ENCODE results near the gene CATSPER1.

The CATSPER1 gene

GRCh38 chr11:66006891-66007176 lies 19.4 kb downstream of the CATSPER1 start:
- Histone ChIP-seq H3K36me3 (replicated peaks; ENCODE audit: insufficient read depth, low read length) (no peaks in the 10 kb centered on the region; the same call in 1 of the 2 replicates), H2AFZ (ENCODE audit: low read length) (no peak overlapping the region), H3K79me2 (ENCODE audit: low read length) (peaks cover 23% of the 10 kb centered on the region), H3K9me3 (replicated peaks; ENCODE audit: insufficient read depth, low read length) (no peaks in the 10 kb centered on the region), H3K4me3 (ENCODE audit: low read length) (no peak overlapping the region), H3K9ac (ENCODE audit: low read length) (no peak overlapping the region), H3K27me3 (replicated peaks; ENCODE audit: insufficient read depth, low read length) (no peaks in the 10 kb centered on the region), H3K4me2 (ENCODE audit: low read depth, low read length) (no peak overlapping the region), H3K4me1 (ENCODE audit: low read length) (peaks cover 40% of the 10 kb centered on the region), H3F3A (ENCODE audit: insufficient read depth, low read length) (peaks cover 26% of the 10 kb centered on the region), H3K9me2 (replicated peaks; ENCODE audit: insufficient read depth, low read length) (no peaks in the 10 kb centered on the region), H3K27ac (ENCODE audit: low read length) (peak overlapping the region; percentile 64; the same call in 1 of the 2 replicates), H4K20me1 (ENCODE audit: insufficient read depth, low read length) (no peaks in the 10 kb centered on the region)
- no peak for TF ChIP-seq EZH2phosphoT487 (IDR thresholded peaks at IDR 0.05; ENCODE audit: low read length)
- TF ChIP-seq EZH2 (optimal IDR thresholded peaks at IDR 0.05; ENCODE audit: low read depth, low read length): no peak
- no peak for TF ChIP-seq CTCF (IDR thresholded peaks at IDR 0.05; ENCODE audit: low read length)
- DNase-seq: no peak

GRCh38 chr11:66006134-66006890 lies 20.0 kb downstream of the CATSPER1 start:
- 0 out of 2 replicates have a peak overlapping the region, but pooled peaks have one; percentile 2 for H3K9ac ChIP-seq (ENCODE audit: low read length)
- H4K20me1 ChIP-seq (ENCODE audit: insufficient read depth, low read length): no peaks in the 10 kb centered on the region
- no peaks in the 10 kb centered on the region for H3K27me3 ChIP-seq (replicated peaks; ENCODE audit: insufficient read depth, low read length)
- no peaks in the 10 kb centered on the region for H3K9me3 ChIP-seq (replicated peaks; ENCODE audit: insufficient read depth, low read length)
- H3K9me2 ChIP-seq (replicated peaks; ENCODE audit: insufficient read depth, low read length): no peaks in the 10 kb centered on the region
- H3K36me3 ChIP-seq (replicated peaks; ENCODE audit: insufficient read depth, low read length): no peaks in the 10 kb centered on the region; the same call in 1 of the 2 replicates
- H3K4me3 ChIP-seq (ENCODE audit: low read length): no peak overlapping the region
- H3K27ac ChIP-seq (ENCODE audit: low read length): peak overlapping the region; percentile 64; the same call in 1 of the 2 replicates
- peaks cover 30% of the 10 kb centered on the region for H3F3A ChIP-seq (ENCODE audit: insufficient read depth, low read length)
- no peak for DNase-seq
- peak overlapping the region; percentile 15; the same call in 1 of the 2 replicates for H3K4me2 ChIP-seq (ENCODE audit: low read depth, low read length)
- H3K79me2 ChIP-seq (ENCODE audit: low read length): peaks cover 28% of the 10 kb centered on the region
- TF ChIP-seq EZH2phosphoT487 (IDR thresholded peaks at IDR 0.05; ENCODE audit: low read length): no peak
- no peak for TF ChIP-seq CTCF (IDR thresholded peaks at IDR 0.05; ENCODE audit: low read length)
- peaks cover 40% of the 10 kb centered on the region for H3K4me1 ChIP-seq (ENCODE audit: low read length)
- H2AFZ ChIP-seq (ENCODE audit: low read length): no peak overlapping the region

DNA sequence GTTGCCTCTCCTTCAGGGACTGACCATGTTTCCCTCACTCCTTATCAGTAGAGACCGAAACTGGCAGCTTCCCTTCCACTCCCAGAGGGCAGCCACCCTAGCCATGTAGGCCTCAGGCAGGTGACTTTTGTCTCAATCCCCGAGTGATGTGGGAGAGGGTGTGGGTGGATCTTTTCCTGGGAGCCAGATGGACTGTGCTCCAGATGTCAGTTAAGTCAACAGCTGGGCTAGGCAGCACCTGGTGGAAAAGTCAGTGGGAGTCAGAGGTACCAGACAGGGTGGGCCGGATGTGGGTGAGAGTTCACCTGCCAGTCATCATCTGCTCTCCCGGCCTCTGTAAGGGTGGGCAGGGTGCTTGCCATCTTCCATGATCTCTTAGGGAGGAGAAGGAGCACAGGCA lies 22.1 kb downstream of the CATSPER1 start:
- H3K27me3 ChIP-seq (replicated peaks; ENCODE audit: insufficient read depth, low read length): no peaks in the 10 kb centered on the region
- no peak overlapping the region for H3K9ac ChIP-seq (ENCODE audit: low read length)
- no peaks in the 10 kb centered on the region for H4K20me1 ChIP-seq (ENCODE audit: insufficient read depth, low read length)

More for the DNA sequence above, 22.1 kb downstream of the CATSPER1 start:
- peaks cover 40% of the 10 kb centered on the region for H3K4me1 ChIP-seq (ENCODE audit: low read length)
- TF ChIP-seq EZH2phosphoT487 (IDR thresholded peaks at IDR 0.05; ENCODE audit: low read length) (no peak), CTCF (IDR thresholded peaks at IDR 0.05; ENCODE audit: low read length) (no peak), EZH2 (optimal IDR thresholded peaks at IDR 0.05; ENCODE audit: low read depth, low read length) (no peak)
- no peak overlapping the region for H2AFZ ChIP-seq (ENCODE audit: low read length)
- peaks cover 2% of the 10 kb centered on the region for H3K36me3 ChIP-seq (replicated peaks; ENCODE audit: insufficient read depth, low read length)
- peak overlapping the region; percentile 64; the same call in 1 of the 2 replicates for H3K27ac ChIP-seq (ENCODE audit: low read length)
- no peak overlapping the region for H3K4me2 ChIP-seq (ENCODE audit: low read depth, low read length)
- H3K79me2 ChIP-seq (ENCODE audit: low read length): peaks cover 48% of the 10 kb centered on the region
- no peaks in the 10 kb centered on the region for H3K9me2 ChIP-seq (replicated peaks; ENCODE audit: insufficient read depth, low read length)
- no peaks in the 10 kb centered on the region for H3K9me3 ChIP-seq (replicated peaks; ENCODE audit: insufficient read depth, low read length)
- DNase-seq: no peak
- no peak overlapping the region for H3K4me3 ChIP-seq (ENCODE audit: low read length)
- peaks cover 30% of the 10 kb centered on the region for H3F3A ChIP-seq (ENCODE audit: insufficient read depth, low read length)
